HEK293 (cell line): ENCODE measurements around the gene CASP2.
A peak's percentile ranks its signal among the peaks of the same experiment; 100 is the strongest.
"Not testable (repeated sequence)": the region's sequence is repeated elsewhere in the genome, so short reads cannot be mapped to it uniquely, and the experiment has no call there.

Experiments
- CTCF ChIA-PET: fragments of 350-600 bp; formaldehyde crosslinking; extraction: SDS; loops from one replicate; lab custom pipeline; 2021; ENCODE audit warnings: antibody characterized with exemption; lab: Yijun Ruan, JAX
- POLR2A ChIA-PET: fragments of 300-600 bp; formaldehyde crosslinking; extraction: SDS; loops from one replicate; lab custom pipeline; 2020; ENCODE audit warnings: antibody characterized with exemption, inconsistent platforms; lab: Yijun Ruan, JAX
- H3K27ac ChIP-seq: fragments of 200-500 bp; sonication (Bioruptor generic); 2 replicates; pipeline ENCODE4 v1.5.1; 2014; ENCODE audit warnings: low read depth, low read length, control low read depth, inconsistent platforms; ENCODE audit errors: extremely low read depth
- H3K36me3 ChIP-seq, 2 experiments: fragments of 200-500 bp in 1 of 2; sonication (Bioruptor generic) in 1 of 2; 1 replicate in 1 of 2; 2 replicates in 1 of 2; pipeline ENCODE4 v1.5.1; 2014 to 2017; ENCODE audit warnings: inconsistent platforms in 2 of 2, low read length in 2 of 2; ENCODE audit not compliant: control insufficient read depth in 2 of 2, insufficient read depth in 1 of 2
- H3K4me1 ChIP-seq: fragments of 200-500 bp; sonication (Bioruptor generic); 2 replicates; pipeline ENCODE4 v1.5.1; 2014; ENCODE audit warnings: mild to moderate bottlenecking, low read length, inconsistent platforms; ENCODE audit not compliant: control insufficient read depth, insufficient read depth
- H3K4me3 ChIP-seq: 2 replicates; pipeline ENCODE4 v1.5.1; 2011; ENCODE audit warnings: low read depth, mild to moderate bottlenecking, control low read depth, low read length, moderate library complexity
- H3K9me3 ChIP-seq: fragments of 200-500 bp; sonication (Bioruptor generic); 2 replicates; pipeline ENCODE4 v1.5.1; 2014; ENCODE audit warnings: low read depth, low read length, inconsistent platforms; ENCODE audit not compliant: control insufficient read depth, insufficient read depth
- BCL11B ChIP-seq: fragments of 450-650 bp; formaldehyde crosslinking; IDR thresholded peaks from 2 replicates; pipeline ENCODE4 v1.5.1; 2016; ENCODE audit warnings: low read depth, missing biosample characterization, missing genetic modification characterization
- CTCF ChIP-seq: fragments of 450-650 bp; formaldehyde crosslinking; IDR thresholded peaks from 2 replicates; pipeline ENCODE4 v1.5.1; 2016; ENCODE audit warnings: missing biosample characterization, missing genetic modification characterization
- KLF1 ChIP-seq: fragments of 450-650 bp; formaldehyde crosslinking; IDR thresholded peaks from 2 replicates; pipeline ENCODE4 v1.5.1; 2016; ENCODE audit warnings: missing biosample characterization, missing genetic modification characterization
- PRDM10 ChIP-seq: fragments of 450-650 bp; formaldehyde crosslinking; IDR thresholded peaks from 2 replicates; pipeline ENCODE4 v1.5.1; 2016; ENCODE audit warnings: missing biosample characterization, missing genetic modification characterization
- ZBTB17 ChIP-seq: fragments of 450-650 bp; formaldehyde crosslinking; IDR thresholded peaks from 2 replicates; pipeline ENCODE4 v1.5.1; 2016; ENCODE audit warnings: missing biosample characterization, missing genetic modification characterization
- ZBTB21 ChIP-seq: fragments of 450-650 bp; formaldehyde crosslinking; IDR thresholded peaks from 2 replicates; pipeline ENCODE4 v1.5.1; 2017; ENCODE audit warnings: missing biosample characterization, missing genetic modification characterization
- ZNF335 ChIP-seq: fragments of 450-650 bp; formaldehyde crosslinking; conservative IDR thresholded peaks from 2 replicates; pipeline ENCODE4 v1.5.1; 2016; ENCODE audit warnings: missing biosample characterization, missing genetic modification characterization
- ZNF362 ChIP-seq: fragments of 450-650 bp; formaldehyde crosslinking; IDR thresholded peaks from 2 replicates; pipeline ENCODE4 v1.5.1; 2016; ENCODE audit warnings: missing biosample characterization, missing genetic modification characterization
- ZNF501 ChIP-seq: fragments of 450-650 bp; formaldehyde crosslinking; IDR thresholded peaks from 2 replicates; pipeline ENCODE4 v1.5.1; 2016; ENCODE audit warnings: missing biosample characterization, missing genetic modification characterization
- ZNF548 ChIP-seq: fragments of 450-650 bp; formaldehyde crosslinking; IDR thresholded peaks from 2 replicates; pipeline ENCODE4 v1.5.1; 2016; ENCODE audit warnings: missing biosample characterization, missing genetic modification characterization
- ZNF558 ChIP-seq: fragments of 450-650 bp; formaldehyde crosslinking; IDR thresholded peaks from 2 replicates; pipeline ENCODE4 v1.5.1; 2016; ENCODE audit warnings: missing biosample characterization, missing genetic modification characterization
- ZNF580 ChIP-seq: fragments of 450-650 bp; formaldehyde crosslinking; IDR thresholded peaks from 2 replicates; pipeline ENCODE4 v1.5.1; 2016; ENCODE audit warnings: missing biosample characterization, missing genetic modification characterization
- ZNF626 ChIP-seq: fragments of 450-650 bp; sonication (Bioruptor Pico); formaldehyde crosslinking; IDR thresholded peaks from 2 replicates; pipeline ENCODE4 v1.5.1; 2018; ENCODE audit warnings: missing biosample characterization, missing genetic modification characterization, inconsistent platforms
- ZSCAN18 ChIP-seq: fragments of 450-650 bp; formaldehyde crosslinking; IDR thresholded peaks from 2 replicates; pipeline ENCODE4 v1.5.1; 2016; ENCODE audit warnings: missing biosample characterization, missing genetic modification characterization

CASP2 gene

GRCh38 chr7:143287339-143287934 is 714 bp upstream of the CASP2 start:
- TF ChIP-seq ZNF548 (tag by site-specific recombination) (0 out of 2 replicates have a peak, but pooled peaks have one; percentile 29), ZNF558 (tag by site-specific recombination) (0 out of 2 replicates have a peak, but pooled peaks have one; percentile 51), ZNF626 (no peak), ZNF501 (tag by site-specific recombination) (peak; percentile 13; the same call in 1 of the 2 replicates), CTCF (no peak)
- TF ChIP-seq, all 188 proteins: peak for 3
- peaks cover 0 to 24% of the 10 kb centered on the region in 2 experiments; a peak in 2 of 3 replicates for H3K36me3 ChIP-seq
- no peaks in the 10 kb centered on the region for H3K4me1 ChIP-seq
- CTCF ChIA-PET: interaction anchor here (0.6 to 1.7 kb wide), 6 partner anchors 12 to 185 kb away, joined by 3 to 5 read pairs (median 4); no protein-coding TSS in a partner anchor
- peak overlapping the region; percentile 26; the same call in 1 of the 2 replicates for H3K27ac ChIP-seq
- POLR2A ChIA-PET: interaction anchor here (0.5 to 1.3 kb wide), 15 partner anchors 8 to 741 kb away, joined by 3 to 17 read pairs (median 5); partner anchors contain the start of genes GSTK1 and ZYX
- H3K9me3 ChIP-seq: no peaks in the 10 kb centered on the region
- no peak overlapping the region; the same call in 1 of the 2 replicates for H3K4me3 ChIP-seq

- Histone ChIP-seq H3K27ac (peak overlapping the region; percentile 72), H3K4me1 (no peaks in the 10 kb centered on the region), H3K4me3 (peak overlapping the region; percentile 92), H3K9me3 (no peaks in the 10 kb centered on the region), H3K36me3 (peaks cover 7 to 38% of the 10 kb centered on the region in 2 experiments; a peak in 2 of 3 replicates)
- TF ChIP-seq BCL11B (no peak), ZNF335 (tag by site-specific recombination) (peak; percentile 67; the same call in 1 of the 2 replicates), ZBTB17 (tag by site-specific recombination) (peak; percentile 96)
- ChIA-PET POLR2A (interaction anchor here (1.0 to 1.2 kb wide), 7 partner anchors 9 to 99 kb away, joined by 3 to 17 read pairs (median 4); partner anchors contain the start of genes GSTK1 and ZYX), CTCF (no interaction called here)
Observed at GRCh38 chr7:143288836-143289235, 685 bp downstream of the CASP2 start.

- ChIA-PET POLR2A (interaction anchor here (0.6 to 1.0 kb wide), 3 partner anchors 26 to 108 kb away, joined by 3 to 11 read pairs (median 4); partner anchors contain the start of gene GSTK1), CTCF (interaction anchor here (0.6 to 3.3 kb wide), 4 partner anchors 10 to 839 kb away, joined by 3 to 13 read pairs (median 7); no protein-coding TSS in a partner anchor)
- Histone ChIP-seq H3K4me3 (peak overlapping the region; percentile 92), H3K27ac (no peak overlapping the region), H3K4me1 (no peaks in the 10 kb centered on the region), H3K9me3 (no peaks in the 10 kb centered on the region), H3K36me3 (peaks cover 7 to 44% of the 10 kb centered on the region in 2 experiments)
- no peak for TF ChIP-seq KLF1 (tag by site-specific recombination)
- no peak for TF ChIP-seq ZBTB21
- TF ChIP-seq ZSCAN18: no peak
Observed at GRCh38 chr7:143289421-143289820, 1.3 kb downstream of the CASP2 start.

- Histone ChIP-seq H3K4me3 (peak overlapping the region; percentile 92), H3K36me3 (peaks cover 7 to 48% of the 10 kb centered on the region in 2 experiments)
- CTCF ChIA-PET: interaction anchor here (0.7 to 3.3 kb wide), 4 partner anchors 9 to 838 kb away, joined by 3 to 13 read pairs (median 7); no protein-coding TSS in a partner anchor
- peak; percentile 98 for TF ChIP-seq ZNF362 (tag by site-specific recombination)
- 0 out of 2 replicates have a peak, but pooled peaks have one; percentile 10 for TF ChIP-seq ZNF580 (tag by site-specific recombination)
- TF ChIP-seq PRDM10 (tag by site-specific recombination): 0 out of 2 replicates have a peak, but pooled peaks have one; percentile 38
- not testable (repeated sequence) for H3K4me1 ChIP-seq, H3K9me3 ChIP-seq, H3K27ac ChIP-seq
- POLR2A ChIA-PET: interaction anchor here (0.6 to 1.0 kb wide), 4 partner anchors 9 to 107 kb away, joined by 3 to 11 read pairs (median 7); partner anchors contain the start of gene GSTK1
Observed at GRCh38 chr7:143289888-143290287, 1.7 kb downstream of the CASP2 start.
